Activated CD4-positive, alpha-beta T cell treated with anti-CD3 and anti-CD28 coated beads, Interleukin-2, Interleukin-6, amounts not matched to agents 100 ng/mL and 50 ng/mL, durations not matched to agents 16 hours and 8 hours (primary cell): ENCODE results near the gene TBX20.
"Not testable (repeated sequence)": the region's sequence is repeated elsewhere in the genome, so short reads cannot be mapped to it uniquely, and the experiment has no call there.

Experiments used
- DNase-seq: peaks from one replicate; pipeline ENCODE4 v3.0.0-alpha.2; 2020

Gene TBX20

GRCh38 chr7:35254496-35255442 lies 869 bp upstream of the TBX20 start:
- no peak for DNase-seq

DNA sequence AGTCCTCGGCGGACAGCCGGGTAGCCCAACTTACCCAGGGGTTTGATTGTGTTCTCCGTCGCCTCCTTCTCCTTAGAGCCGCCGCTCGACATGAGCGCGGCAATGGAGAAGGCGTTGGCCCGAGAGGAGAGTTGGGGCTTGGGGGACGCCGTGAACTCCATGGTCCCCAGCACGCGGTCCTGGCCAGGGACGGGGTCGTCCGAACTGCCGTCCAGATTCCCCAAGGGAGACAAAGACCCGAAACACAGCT lies 515 bp downstream of the TBX20 start:
- DNase-seq, result no peak

GRCh38 chr7:35252612-35253459 lies 1.1 kb downstream of the TBX20 start:
- DNase-seq, result no peak

DNA sequence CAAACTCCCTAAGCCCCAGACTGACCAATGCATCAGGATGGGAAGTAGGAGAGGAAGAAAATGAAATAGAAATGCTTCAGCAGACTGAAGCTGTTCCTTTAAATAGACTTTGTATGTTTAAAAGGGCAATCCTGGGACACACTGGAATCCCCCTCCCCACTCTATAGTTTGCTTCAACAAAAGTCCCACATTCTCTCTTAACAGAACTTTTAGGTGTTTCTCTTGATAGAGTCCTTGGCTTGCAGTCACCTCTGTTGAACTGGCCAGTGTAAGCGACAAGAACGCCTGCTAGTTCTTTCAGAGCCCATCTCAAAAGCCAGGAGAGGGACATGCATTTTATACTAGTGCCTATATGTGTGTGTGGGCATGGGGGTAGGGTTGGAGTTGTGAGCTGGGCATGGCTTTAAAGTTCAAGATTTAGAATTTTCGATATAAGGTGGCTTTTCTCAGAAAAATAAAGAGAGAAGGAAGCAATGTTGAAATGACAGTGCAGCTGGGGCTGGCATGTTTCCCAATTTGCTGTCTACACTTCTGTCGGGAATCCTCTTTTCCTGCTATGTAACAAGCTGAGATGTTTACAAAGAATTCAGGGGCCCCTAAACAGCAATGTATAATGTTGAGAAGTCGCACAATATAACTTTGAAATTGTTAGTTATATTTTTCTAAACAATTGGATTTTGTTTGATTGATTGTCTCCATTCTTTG lies 2.1 kb downstream of the TBX20 start:
- no peak for DNase-seq

DNA sequence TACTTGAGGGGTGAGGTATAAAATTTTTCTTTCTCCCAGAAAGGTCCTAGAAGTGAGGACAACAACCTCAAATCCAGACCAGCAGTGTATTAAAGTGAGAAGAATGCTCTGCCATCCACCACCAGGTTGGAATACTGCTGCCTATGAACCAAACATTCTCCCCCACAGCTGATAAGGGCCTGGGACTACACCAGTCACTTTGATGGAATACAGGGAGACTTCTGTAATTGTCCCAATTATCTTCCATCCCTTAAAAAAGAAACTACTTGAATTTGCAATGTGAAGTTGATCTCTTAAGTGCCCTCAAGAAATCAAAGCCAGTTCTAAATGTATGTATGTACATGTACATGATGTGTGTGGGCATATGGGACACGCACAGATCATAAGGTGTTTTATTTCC lies 3.0 kb downstream of the TBX20 start:
- no peak for DNase-seq

GRCh38 chr7:35250452-35250851 lies 3.4 kb downstream of the TBX20 start:
- no peak for DNase-seq

GRCh38 chr7:35249537-35249907 lies 4.4 kb downstream of the TBX20 start:
- DNase-seq, result no peak

DNA sequence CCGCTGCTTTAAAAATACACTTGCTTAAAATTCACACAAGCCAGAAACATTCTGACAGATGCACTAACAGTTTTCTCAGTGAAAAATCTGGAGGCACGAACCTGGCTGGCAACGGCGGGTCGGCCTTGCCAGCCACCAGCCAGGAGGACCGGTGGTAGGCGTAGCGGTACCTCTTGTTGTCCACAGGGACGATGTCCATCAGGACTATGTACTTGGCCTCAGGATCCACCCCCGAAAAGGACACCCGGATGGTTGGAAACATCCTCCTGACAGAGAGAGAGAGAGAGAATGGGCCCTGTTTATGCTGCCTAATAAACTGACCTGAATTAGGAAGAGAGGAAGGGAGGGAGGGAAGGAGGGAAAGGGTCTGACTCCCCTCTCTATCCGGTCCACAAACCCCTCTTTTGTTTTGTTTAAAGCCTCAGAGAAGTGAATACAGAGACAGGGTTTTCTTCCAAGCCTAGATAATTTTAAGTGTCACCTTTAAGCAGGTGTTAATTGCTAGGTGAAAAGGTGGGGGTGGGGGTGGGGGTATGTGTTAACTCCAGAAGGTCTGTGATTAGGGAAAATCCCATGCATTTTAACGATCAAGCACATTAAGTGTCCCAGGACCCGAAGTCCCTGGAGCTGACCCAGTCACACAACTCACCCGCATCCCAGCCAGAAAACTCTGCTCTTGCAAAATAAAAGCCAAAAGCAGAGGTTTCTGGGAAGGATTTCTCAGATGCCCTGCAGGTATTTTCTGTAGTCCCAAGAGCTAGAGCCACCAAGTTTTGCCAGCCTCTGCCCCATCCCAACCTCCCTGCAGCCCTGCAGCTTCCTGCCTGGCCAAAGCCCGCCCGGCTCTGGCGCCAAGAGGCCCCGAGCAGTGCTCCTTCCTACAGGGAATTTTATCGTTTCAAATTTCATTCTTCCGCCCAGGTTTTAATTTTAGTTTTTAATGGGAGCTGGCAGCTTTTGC lies 5.0 kb downstream of the TBX20 start:
- no peak for DNase-seq

DNA sequence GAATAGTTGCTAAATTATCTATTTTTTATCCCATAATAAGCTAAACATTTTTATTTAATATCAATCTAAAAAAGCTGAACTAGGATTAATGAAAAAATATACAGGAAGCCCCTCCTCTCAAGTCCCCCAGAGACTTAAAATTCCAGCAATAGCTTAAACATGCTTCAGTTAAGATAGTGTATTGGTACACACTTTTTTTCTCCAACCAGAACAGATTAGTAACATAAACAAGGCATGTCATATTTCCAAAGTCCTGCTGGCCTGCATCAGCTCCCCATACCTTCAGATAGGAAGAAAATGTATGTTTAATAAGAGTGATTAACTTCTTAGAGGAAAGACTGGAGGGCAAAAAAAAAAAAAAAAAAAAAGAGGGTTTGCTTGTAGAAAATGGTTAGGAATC lies 7.1 kb downstream of the TBX20 start:
- DNase-seq, result no peak

- DNase-seq, result no peak
Observed at GRCh38 chr7:35241884-35242283, 12.0 kb downstream of the TBX20 start.

DNA sequence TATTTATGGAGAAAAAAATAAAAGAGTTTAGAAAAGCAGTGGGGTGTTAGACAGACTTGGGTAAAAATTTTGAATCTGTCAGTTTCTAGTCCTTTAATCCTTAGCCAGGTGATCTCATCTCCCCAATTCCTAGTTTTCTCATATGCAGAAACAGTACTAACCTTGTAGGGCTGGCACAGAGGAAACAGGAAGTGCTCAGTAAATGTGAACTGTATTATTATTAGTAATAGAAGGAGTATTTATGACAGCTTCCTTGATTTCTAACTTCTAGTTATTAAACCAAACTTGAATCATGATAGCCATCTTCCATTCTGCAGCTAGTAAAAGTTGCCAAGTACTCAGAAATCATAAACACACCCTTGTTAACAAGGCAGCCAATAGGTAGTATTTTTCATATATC lies 12.5 kb downstream of the TBX20 start:
- no peak for DNase-seq

GRCh38 chr7:35241008-35241407 lies 12.9 kb downstream of the TBX20 start:
- not testable (repeated sequence) for DNase-seq

- DNase-seq, result not testable (repeated sequence)
Observed at GRCh38 chr7:35238456-35238855, 15.4 kb downstream of the TBX20 start.

DNA sequence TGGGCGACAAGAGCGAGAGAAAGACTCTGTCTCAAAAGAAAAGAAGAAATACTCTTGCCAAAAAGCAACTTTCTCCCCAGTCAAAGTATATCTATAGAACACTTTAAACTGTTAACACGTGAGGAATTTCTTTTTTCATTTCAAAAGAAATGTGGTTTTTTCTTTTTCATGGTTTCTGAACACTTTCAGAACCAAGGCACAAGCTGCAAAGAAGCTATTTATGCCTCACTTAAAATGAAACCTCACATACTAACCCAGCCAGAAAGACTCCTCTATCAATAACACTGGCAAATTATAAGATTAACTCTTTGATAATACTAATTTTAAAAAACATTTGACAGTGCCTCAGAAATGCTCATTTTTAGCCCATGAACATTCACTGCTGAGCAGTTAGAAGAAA lies 20.9 kb downstream of the TBX20 start:
- DNase-seq, result no peak

- DNase-seq, result not testable (repeated sequence)
Observed at GRCh38 chr7:35231221-35231620, 22.7 kb downstream of the TBX20 start.

DNA sequence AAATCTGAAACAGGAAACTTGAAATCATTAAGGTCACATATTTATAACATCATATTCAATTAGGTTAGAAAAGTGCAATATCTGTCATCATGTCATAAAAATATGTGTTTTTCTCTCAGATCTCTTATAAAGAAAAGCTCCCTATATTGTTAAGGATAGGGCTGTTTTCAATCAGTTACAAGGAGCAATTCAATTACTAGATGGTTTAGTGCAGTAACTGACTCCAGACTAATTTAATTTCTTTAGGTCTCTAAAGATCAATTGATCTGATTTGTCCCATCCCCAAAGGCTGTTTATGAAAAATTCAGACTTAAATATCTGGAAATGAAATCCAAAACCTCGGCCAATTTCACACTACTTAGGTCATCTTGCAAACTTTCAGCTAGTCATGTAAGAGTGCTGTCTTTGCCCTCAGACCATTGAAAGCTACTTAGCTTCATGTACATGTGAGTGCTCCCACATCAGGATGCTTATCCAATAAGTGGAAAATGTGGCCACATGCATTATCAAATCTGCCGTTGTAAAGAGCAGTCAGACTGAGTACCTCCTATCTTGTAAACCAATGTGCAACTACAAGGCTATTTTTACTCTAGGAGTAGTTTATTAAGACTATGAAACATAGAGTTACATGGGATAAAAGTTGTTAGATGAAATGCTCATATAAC lies 24.7 kb downstream of the TBX20 start:
- DNase-seq, result not testable (repeated sequence)

- DNase-seq, result not testable (repeated sequence)
Observed at GRCh38 chr7:35228496-35229051, 25.3 kb downstream of the TBX20 start.

DNA sequence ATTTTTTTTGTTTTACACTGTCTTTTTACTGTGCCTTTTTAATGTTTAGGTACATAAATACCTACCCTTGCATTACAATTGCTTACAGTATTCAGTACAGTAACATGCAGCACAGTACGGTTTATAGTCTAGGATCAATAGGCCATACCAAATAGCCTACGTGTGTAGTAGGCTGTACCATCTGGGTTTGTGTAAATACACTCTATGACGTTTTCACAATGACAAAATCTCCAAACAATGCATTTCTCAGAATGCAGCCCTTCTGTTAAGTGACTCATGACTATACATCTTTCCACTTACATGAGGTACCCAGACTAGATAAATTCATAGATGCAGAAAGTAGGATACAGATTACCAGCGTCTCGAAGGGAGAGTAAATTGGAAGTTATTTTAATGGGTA lies 26.5 kb downstream of the TBX20 start:
- not testable (repeated sequence) for DNase-seq

DNA sequence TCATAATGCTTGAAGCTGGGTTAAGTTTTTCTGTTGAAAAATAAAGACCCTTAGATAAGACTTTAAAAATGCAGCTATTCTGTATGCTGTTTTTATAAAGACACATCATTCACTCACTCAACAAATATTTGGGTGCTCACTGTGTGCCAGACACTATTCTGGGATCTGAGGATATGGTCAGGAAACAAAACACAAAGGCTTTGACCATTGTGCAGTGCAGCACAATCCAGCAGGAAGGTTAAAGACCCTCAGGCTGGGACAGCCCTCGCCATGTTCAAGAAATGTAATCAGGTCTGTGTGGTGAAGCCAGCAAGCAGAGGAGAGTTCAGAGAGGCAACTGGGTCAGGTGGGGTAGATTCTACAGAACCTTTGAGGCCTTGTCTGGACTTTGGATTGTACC lies 31.5 kb downstream of the TBX20 start:
- not testable (repeated sequence) for DNase-seq

DNA sequence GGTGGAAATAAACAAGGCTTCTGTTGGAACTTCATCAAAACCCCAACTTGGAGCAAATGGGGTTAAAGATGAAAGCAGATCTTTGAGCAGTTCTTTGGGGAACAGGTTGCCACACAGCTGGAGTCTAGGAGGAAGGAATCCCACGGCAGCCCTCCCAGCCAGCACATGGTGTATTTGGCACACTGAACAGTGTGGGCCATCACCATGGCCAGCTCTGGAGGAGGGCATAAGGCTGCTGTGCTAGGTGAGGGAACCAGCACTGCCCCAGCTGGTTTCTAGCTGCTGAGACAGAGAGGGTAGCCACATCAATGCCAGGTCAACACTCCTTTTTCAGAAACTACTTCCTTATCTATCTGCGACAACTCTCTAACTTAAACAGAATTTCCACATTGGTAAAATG lies 33.7 kb downstream of the TBX20 start:
- DNase-seq, result not testable (repeated sequence)

DNA sequence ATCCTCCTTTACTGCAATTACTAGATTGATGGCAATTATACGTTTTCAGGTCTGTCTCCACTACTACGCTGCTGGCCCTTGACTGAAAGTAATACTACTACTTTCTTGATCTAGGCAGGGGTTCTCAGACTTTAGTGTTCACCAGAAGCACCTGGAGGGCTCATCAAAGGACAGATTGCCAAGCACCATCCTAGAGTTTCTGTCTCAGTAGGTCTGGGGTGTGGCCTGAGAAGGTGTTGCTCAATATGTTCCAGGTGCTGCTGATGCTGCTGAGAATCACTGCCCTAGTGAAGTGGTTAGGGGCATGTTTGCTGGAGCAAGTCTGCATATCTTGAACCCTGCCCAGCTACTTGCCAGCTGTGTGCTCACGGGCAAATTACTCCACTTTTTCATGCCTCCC lies 37.9 kb downstream of the TBX20 start:
- not testable (repeated sequence) for DNase-seq
